Parathyroid adenoma (tissue), 2 donors: ENCODE measurements around the gene MRPL14.

Source experiments
- H2AFZ ChIP-seq: fragments of 300-600 bp; sonication (generic); one replicate; pipeline ENCODE4 v1.7.0; 2017; ENCODE audit warnings: antibody characterized with exemption, mild to moderate bottlenecking
- H3K27ac ChIP-seq: fragments of 300-600 bp; sonication (generic); one replicate; pipeline ENCODE4 v1.7.0; 2017
- H3K27me3 ChIP-seq: fragments of 300-600 bp; sonication (generic); one replicate; pipeline ENCODE4 v1.7.0; 2017; ENCODE audit warnings: low read length; ENCODE audit not compliant: control insufficient read depth, insufficient read depth
- H3K36me3 ChIP-seq: fragments of 300-600 bp; sonication (generic); one replicate; pipeline ENCODE4 v1.7.0; 2017; ENCODE audit warnings: low read length; ENCODE audit not compliant: control insufficient read depth, insufficient read depth
- H3K4me1 ChIP-seq: fragments of 300-600 bp; sonication (generic); one replicate; pipeline ENCODE4 v1.7.0; 2017; ENCODE audit warnings: control low read depth
- H3K4me2 ChIP-seq: fragments of 300-600 bp; sonication (generic); one replicate; pipeline ENCODE4 v1.7.0; 2017; ENCODE audit warnings: low read length
- H3K4me3 ChIP-seq: fragments of 300-600 bp; sonication (generic); one replicate; pipeline ENCODE4 v1.7.0; 2017; ENCODE audit warnings: low read depth, low read length
- H3K79me2 ChIP-seq: fragments of 300-600 bp; sonication (generic); one replicate; pipeline ENCODE4 v1.7.0; 2017; ENCODE audit warnings: control low read depth
- H3K9ac ChIP-seq: fragments of 300-600 bp; sonication (generic); one replicate; pipeline ENCODE4 v1.7.0; 2017; ENCODE audit warnings: mild to moderate bottlenecking
- H3K9me3 ChIP-seq: fragments of 300-600 bp; sonication (generic); one replicate; pipeline ENCODE4 v1.7.0; 2017; ENCODE audit warnings: low read length; ENCODE audit not compliant: control insufficient read depth
- TF ChIP-seq, protein P1 (sequence below): fragments of 300-600 bp; sonication (generic); IDR thresholded peaks from one replicate; pipeline ENCODE4 v1.7.0; 2017; ENCODE audit warnings: antibody characterized with exemption, mild to moderate bottlenecking
- donor health status: primary hyperparathyroidism.

Gene MRPL14

DNA sequence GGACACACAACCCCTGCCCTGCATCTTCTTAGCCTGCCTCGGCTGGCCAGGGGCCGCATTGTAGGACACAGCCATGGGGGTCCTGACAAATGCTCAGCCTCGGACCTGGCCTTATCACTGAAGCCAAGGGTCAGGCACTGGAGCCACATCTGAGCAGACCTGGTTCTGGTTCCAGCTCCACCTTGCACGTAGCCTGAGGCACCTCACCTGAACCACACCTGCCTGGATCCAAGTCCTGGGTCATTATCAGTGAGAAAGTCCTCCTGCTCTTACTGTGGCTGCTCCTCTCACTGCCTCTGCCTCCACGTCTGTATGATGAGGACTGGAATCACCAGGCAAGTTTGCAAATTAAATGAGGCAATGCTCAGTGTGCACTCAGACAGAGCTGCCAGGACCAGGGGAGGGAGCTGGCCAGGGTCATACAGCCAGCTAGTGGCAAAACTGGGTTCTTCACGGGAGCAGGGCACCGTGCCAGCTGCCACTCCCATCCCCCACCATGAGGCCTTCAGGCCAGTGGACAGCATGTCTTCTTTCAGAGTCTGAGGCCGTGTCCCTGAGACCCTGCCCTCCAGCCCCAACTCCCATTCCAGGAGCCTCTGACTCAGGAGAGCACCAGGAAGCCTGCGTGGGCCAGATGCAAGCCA lies 40.2 kb downstream of the MRPL14 start:
- H3K27me3 ChIP-seq: no peaks in the 10 kb centered on the region
- H3K4me1 ChIP-seq: no peaks in the 10 kb centered on the region
- no peak overlapping the region for H2AFZ ChIP-seq
- no peak overlapping the region for H3K4me3 ChIP-seq
- no peaks in the 10 kb centered on the region for H3K79me2 ChIP-seq
- no peak overlapping the region for H3K9ac ChIP-seq
- H3K36me3 ChIP-seq: no peaks in the 10 kb centered on the region
- no peak overlapping the region for H3K27ac ChIP-seq
- no peaks in the 10 kb centered on the region for H3K9me3 ChIP-seq
- H3K4me2 ChIP-seq: no peak overlapping the region
- TF ChIP-seq, protein P1, sequence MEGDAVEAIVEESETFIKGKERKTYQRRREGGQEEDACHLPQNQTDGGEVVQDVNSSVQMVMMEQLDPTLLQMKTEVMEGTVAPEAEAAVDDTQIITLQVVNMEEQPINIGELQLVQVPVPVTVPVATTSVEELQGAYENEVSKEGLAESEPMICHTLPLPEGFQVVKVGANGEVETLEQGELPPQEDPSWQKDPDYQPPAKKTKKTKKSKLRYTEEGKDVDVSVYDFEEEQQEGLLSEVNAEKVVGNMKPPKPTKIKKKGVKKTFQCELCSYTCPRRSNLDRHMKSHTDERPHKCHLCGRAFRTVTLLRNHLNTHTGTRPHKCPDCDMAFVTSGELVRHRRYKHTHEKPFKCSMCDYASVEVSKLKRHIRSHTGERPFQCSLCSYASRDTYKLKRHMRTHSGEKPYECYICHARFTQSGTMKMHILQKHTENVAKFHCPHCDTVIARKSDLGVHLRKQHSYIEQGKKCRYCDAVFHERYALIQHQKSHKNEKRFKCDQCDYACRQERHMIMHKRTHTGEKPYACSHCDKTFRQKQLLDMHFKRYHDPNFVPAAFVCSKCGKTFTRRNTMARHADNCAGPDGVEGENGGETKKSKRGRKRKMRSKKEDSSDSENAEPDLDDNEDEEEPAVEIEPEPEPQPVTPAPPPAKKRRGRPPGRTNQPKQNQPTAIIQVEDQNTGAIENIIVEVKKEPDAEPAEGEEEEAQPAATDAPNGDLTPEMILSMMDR: no peak

- Histone ChIP-seq H3K79me2 (no peaks in the 10 kb centered on the region), H3K4me3 (no peak overlapping the region), H3K4me1 (no peaks in the 10 kb centered on the region), H3K4me2 (no peak overlapping the region), H3K27ac (no peak overlapping the region), H3K36me3 (no peaks in the 10 kb centered on the region), H3K9me3 (no peaks in the 10 kb centered on the region), H2AFZ (no peak overlapping the region), H3K27me3 (no peaks in the 10 kb centered on the region), H3K9ac (no peak overlapping the region)
- TF ChIP-seq, protein P1: no peak
Observed at GRCh38 chr6:44085219-44085618, 42.0 kb downstream of the MRPL14 start.

DNA sequence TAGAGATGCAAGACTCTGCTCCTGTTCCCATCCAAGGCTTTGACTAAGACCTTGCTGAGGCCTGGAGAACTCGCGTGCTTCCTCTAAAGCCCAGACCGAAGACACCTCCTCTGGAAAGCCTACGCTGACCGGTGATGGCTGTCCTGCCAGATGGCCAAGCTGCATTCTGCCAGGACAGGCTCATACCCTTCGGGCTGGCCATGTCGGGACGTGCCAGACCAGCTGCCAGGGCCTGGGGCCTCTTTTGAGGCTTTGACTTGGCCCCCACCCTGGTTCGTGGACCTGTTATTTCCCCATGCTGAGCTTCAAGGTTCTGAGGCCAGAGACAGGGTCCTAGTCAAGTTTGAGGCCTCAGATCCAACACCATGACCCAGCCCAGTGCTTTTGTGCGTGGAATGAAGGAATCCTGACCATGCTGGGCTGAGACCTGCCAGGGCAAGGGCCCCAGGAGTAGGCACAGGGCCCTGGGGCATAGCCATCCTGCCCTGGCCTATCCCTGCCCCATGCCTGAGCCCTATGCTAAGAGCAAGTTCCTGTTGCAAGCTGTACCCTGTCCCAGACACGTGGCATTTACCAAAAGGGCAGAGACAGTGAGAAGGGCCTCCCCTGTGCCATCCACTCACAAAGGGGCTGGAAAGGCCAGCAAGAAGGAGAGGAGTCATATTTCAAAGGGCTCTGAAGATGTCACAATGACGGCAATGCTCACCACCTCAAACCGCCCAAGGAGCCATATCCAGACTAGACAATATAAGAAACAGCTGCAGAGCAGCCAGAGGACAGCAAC lies 42.8 kb downstream of the MRPL14 start:
- TF ChIP-seq, protein P1: no peak
- Histone ChIP-seq H3K4me3 (no peak overlapping the region), H2AFZ (no peak overlapping the region), H3K4me1 (no peaks in the 10 kb centered on the region), H3K79me2 (no peaks in the 10 kb centered on the region), H3K27ac (no peak overlapping the region), H3K36me3 (no peaks in the 10 kb centered on the region), H3K4me2 (no peak overlapping the region), H3K9ac (no peak overlapping the region), H3K9me3 (no peaks in the 10 kb centered on the region), H3K27me3 (no peaks in the 10 kb centered on the region)

DNA sequence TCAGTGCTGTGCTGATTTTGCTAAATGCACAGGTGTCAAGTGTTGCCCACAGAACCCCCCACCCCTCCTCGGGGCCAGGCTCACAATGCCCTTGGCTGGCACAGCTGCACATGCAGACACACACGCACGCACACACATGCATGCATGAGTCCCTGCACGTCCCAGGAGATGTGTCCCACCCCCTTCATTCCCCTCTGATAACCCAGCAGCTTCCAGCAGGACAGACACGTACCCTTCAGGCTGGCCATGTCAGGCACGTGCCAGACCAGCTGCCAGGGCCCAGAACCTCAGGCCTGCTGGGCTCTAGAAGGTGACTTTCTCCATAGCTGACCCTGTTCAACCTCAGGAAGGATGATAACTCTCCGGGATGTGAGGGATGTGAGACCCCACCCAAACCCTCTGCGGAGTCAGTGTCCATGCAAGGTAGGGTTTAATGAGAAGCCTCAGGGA lies 44.4 kb downstream of the MRPL14 start:
- Histone ChIP-seq H3K27ac (no peak overlapping the region), H3K9ac (no peak overlapping the region), H3K9me3 (no peaks in the 10 kb centered on the region), H2AFZ (no peak overlapping the region), H3K4me2 (no peak overlapping the region), H3K4me1 (no peaks in the 10 kb centered on the region), H3K4me3 (no peak overlapping the region), H3K36me3 (no peaks in the 10 kb centered on the region), H3K27me3 (no peaks in the 10 kb centered on the region), H3K79me2 (no peaks in the 10 kb centered on the region)
- TF ChIP-seq, protein P1: no peak
